Effector memory CD4-positive, alpha-beta T cell (primary cell): Measurements from ENCODE around the gene SMKR1.
"Not testable (repeated sequence)": the region's sequence is repeated elsewhere in the genome, so short reads cannot be mapped to it uniquely, and the experiment has no call there.

Experiments
- DNase-seq, 3 donors: peaks; one replicate each; pipeline ENCODE4 v3.0.0-alpha.2; 2020
- H3K27ac ChIP-seq: 2 replicates; pipeline ENCODE4 v1.7.0; 2013; ENCODE audit warnings: mild to moderate bottlenecking, low read length, moderate library complexity; ENCODE audit not compliant: insufficient read depth, poor library complexity, severe bottlenecking
- H3K27me3 ChIP-seq: replicated peaks from 2 replicates; pipeline ENCODE4 v1.7.0; 2013; ENCODE audit warnings: mild to moderate bottlenecking, low read length; ENCODE audit not compliant: insufficient read depth, control insufficient read depth, poor library complexity, severe bottlenecking
- H3K36me3 ChIP-seq: 2 replicates; pipeline ENCODE4 v1.7.0; 2013; ENCODE audit warnings: mild to moderate bottlenecking, low read length, moderate library complexity; ENCODE audit not compliant: control insufficient read depth, insufficient read depth
- H3K4me1 ChIP-seq: 2 replicates; pipeline ENCODE4 v1.7.0; 2013; ENCODE audit warnings: low read length, mild to moderate bottlenecking; ENCODE audit not compliant: control insufficient read depth, insufficient read depth, poor library complexity, severe bottlenecking
- H3K4me3 ChIP-seq: 2 replicates; pipeline ENCODE4 v1.7.0; 2013; ENCODE audit warnings: low read length, low read depth, mild to moderate bottlenecking; ENCODE audit not compliant: insufficient read depth, poor library complexity, severe bottlenecking
- H3K9me3 ChIP-seq: 2 replicates; pipeline ENCODE4 v1.7.0; 2013; ENCODE audit warnings: mild to moderate bottlenecking, low read length, moderate library complexity; ENCODE audit not compliant: control insufficient read depth

The SMKR1 gene

GRCh38 chr7:129522088-129522970, 20.0 kb downstream of the SMKR1 start:
- Histone ChIP-seq H3K4me1 (no peaks in the 10 kb centered on the region), H3K27ac (no peak overlapping the region), H3K9me3 (no peaks in the 10 kb centered on the region), H3K4me3 (no peak overlapping the region), H3K27me3 (no peaks in the 10 kb centered on the region), H3K36me3 (no peaks in the 10 kb centered on the region)
- DNase-seq = no peak

GRCh38 chr7:129522971-129523340, 20.6 kb downstream of the SMKR1 start:
- Histone ChIP-seq H3K27me3 (no peaks in the 10 kb centered on the region), H3K36me3 (no peaks in the 10 kb centered on the region), H3K4me3 (no peak overlapping the region), H3K9me3 (no peaks in the 10 kb centered on the region), H3K27ac (no peak overlapping the region), H3K4me1 (no peaks in the 10 kb centered on the region)
- no peak for DNase-seq

GRCh38 chr7:129523924-129524323, 21.6 kb downstream of the SMKR1 start:
- H3K27ac ChIP-seq = no peak overlapping the region
- H3K4me3 ChIP-seq = no peak overlapping the region
- H3K9me3 ChIP-seq = no peaks in the 10 kb centered on the region
- no peaks in the 10 kb centered on the region for H3K27me3 ChIP-seq
- no peaks in the 10 kb centered on the region for H3K4me1 ChIP-seq
- DNase-seq = no peak
- no peaks in the 10 kb centered on the region for H3K36me3 ChIP-seq

GRCh38 chr7:129524405-129524804, 22.1 kb downstream of the SMKR1 start:
- not testable (repeated sequence) for H3K27me3 ChIP-seq, H3K4me1 ChIP-seq, DNase-seq, H3K9me3 ChIP-seq, H3K4me3 ChIP-seq, H3K27ac ChIP-seq, H3K36me3 ChIP-seq

- no peak overlapping the region for H3K27ac ChIP-seq
- H3K36me3 ChIP-seq = no peaks in the 10 kb centered on the region
- DNase-seq = no peak
- H3K4me1 ChIP-seq = no peaks in the 10 kb centered on the region
- no peaks in the 10 kb centered on the region for H3K27me3 ChIP-seq
- no peak overlapping the region for H3K4me3 ChIP-seq
- H3K9me3 ChIP-seq = no peaks in the 10 kb centered on the region
These were observed 23.0 kb downstream of the SMKR1 start for GRCh38 chr7:129525225-129525862.

GRCh38 chr7:129529643-129530042, 27.3 kb downstream of the SMKR1 start:
- Histone ChIP-seq H3K4me3 (no peak overlapping the region), H3K27ac (no peak overlapping the region), H3K4me1 (no peaks in the 10 kb centered on the region), H3K9me3 (no peaks in the 10 kb centered on the region), H3K27me3 (no peaks in the 10 kb centered on the region), H3K36me3 (no peaks in the 10 kb centered on the region)
- no peak for DNase-seq

GRCh38 chr7:129530795-129531391, 28.6 kb downstream of the SMKR1 start:
- H3K9me3 ChIP-seq = no peaks in the 10 kb centered on the region
- H3K4me3 ChIP-seq = no peak overlapping the region
- no peaks in the 10 kb centered on the region for H3K4me1 ChIP-seq
- DNase-seq = no peak
- H3K36me3 ChIP-seq = no peaks in the 10 kb centered on the region
- no peaks in the 10 kb centered on the region for H3K27me3 ChIP-seq
- no peak overlapping the region for H3K27ac ChIP-seq

- Histone ChIP-seq H3K4me1 (no peaks in the 10 kb centered on the region), H3K36me3 (no peaks in the 10 kb centered on the region), H3K4me3 (no peak overlapping the region), H3K27ac (no peak overlapping the region), H3K9me3 (no peaks in the 10 kb centered on the region), H3K27me3 (no peaks in the 10 kb centered on the region)
- DNase-seq = no peak
These were observed 29.4 kb downstream of the SMKR1 start for GRCh38 chr7:129531721-129532120.

GRCh38 chr7:129532375-129532774, 30.0 kb downstream of the SMKR1 start:
- H3K9me3 ChIP-seq = no peaks in the 10 kb centered on the region
- H3K27ac ChIP-seq = no peak overlapping the region
- DNase-seq = no peak

More at GRCh38 chr7:129532375-129532774, 30.0 kb downstream of the SMKR1 start:
- H3K4me3 ChIP-seq = no peak overlapping the region
- no peaks in the 10 kb centered on the region for H3K36me3 ChIP-seq
- no peaks in the 10 kb centered on the region for H3K27me3 ChIP-seq
- no peaks in the 10 kb centered on the region for H3K4me1 ChIP-seq
